ENCODE data around the gene SLC51B. TPM values are rescaled to one million over a fixed set of nuclear protein-coding genes. Genes with fewer than 3 reads are reported as not detected.
A peak's percentile ranks its signal among the peaks of the same experiment; 100 is the strongest.

Gene SLC51B
- total RNA-seq, 1 experiment from 2014 or later: not detected

DNA sequence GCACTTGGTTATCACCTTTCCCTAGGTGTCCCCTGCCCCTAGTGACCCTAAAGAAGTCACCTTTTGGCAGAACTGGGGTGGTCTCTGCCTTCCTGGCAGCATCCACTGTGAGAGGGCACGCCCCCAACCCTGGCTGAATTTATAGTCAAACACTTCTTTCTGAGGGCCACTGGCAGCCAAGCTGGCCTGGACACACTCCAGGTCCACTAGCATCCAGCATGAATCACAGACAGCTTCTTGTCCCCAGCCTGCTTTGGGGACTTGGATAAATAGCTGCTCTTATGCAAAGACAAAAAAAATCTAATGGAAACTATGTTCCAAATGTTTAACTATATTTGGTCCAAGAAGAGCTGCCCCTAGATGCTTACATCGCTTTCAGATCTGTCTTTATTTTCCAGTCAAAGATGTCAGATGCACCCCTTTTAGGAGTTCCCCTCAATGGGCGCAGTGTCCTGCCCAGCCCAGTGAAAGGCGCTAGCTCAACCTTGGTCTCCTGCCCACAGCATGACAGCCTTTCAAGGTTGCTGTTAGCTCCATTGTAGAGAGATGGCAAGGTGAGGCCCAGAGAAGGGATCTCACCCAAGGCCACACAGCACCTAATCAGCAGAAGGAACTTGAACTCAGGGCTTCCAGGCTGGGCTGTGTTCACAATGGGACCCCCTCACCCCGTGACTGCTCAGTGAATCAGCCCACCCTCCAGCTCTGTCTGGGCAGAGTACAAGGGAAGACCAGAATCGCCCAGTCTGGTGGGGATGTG, 15.6 kb downstream of the SLC51B start:
- Histone ChIP-seq H3K79me2 (ENCODE audit: insufficient read depth, low read length) (no peaks in the 10 kb centered on the region), H3K27me3 (ENCODE audit: insufficient read depth, low read length) (no peaks in the 10 kb centered on the region), H3K9me3 (ENCODE audit: control insufficient read depth in 1 of 2, insufficient read depth in 1 of 2, low read depth in 1 of 2, low read length in 2 of 2) (no peaks in the 10 kb centered on the region), H3K9ac (ENCODE audit: low read length) (no peak overlapping the region), H3K4me2 (ENCODE audit: low read length) (no peak overlapping the region), H3K27ac (ENCODE audit: low read depth, low read length) (no peak overlapping the region), H4K20me1 (ENCODE audit: insufficient read depth) (no peaks in the 10 kb centered on the region), H3K9me2 (ENCODE audit: insufficient read depth) (no peaks in the 10 kb centered on the region), H2AFZ (ENCODE audit: low read depth, low read length, poor library complexity, severe bottlenecking) (no peak overlapping the region), H3K36me3 (ENCODE audit: control insufficient read depth in 1 of 2, insufficient read depth in 2 of 2, low read length in 2 of 2) (no peaks in the 10 kb centered on the region), H3K4me3 (replicated peaks in 1 of 2; ENCODE audit: low read depth in 1 of 2, low read length in 2 of 2) (no peak overlapping the region), H3K4me1 (ENCODE audit: control insufficient read depth in 1 of 2, insufficient read depth in 2 of 2, low read length in 2 of 2) (peaks cover 17 to 25% of the 10 kb centered on the region in 2 experiments)
- ChIA-PET CTCF (interaction anchor here (1.5 kb wide), 1 partner anchor 27 kb away, joined by 3 read pairs; no protein-coding TSS in a partner anchor), RAD21 (ENCODE audit: low non-redundant PET in 1 of 2, low total read pairs in 2 of 2, uncharacterized antibody in 2 of 2, unreplicated experiment in 2 of 2) (interaction anchor here in 1 of 2 experiments (0.7 kb wide), 1 partner anchor 41 kb away, joined by 3 read pairs; no protein-coding TSS in a partner anchor), POLR2A (no interaction called here)
- BruUV-seq (replicated peaks): no TSS peak
- TF ChIP-seq, protein P1, sequence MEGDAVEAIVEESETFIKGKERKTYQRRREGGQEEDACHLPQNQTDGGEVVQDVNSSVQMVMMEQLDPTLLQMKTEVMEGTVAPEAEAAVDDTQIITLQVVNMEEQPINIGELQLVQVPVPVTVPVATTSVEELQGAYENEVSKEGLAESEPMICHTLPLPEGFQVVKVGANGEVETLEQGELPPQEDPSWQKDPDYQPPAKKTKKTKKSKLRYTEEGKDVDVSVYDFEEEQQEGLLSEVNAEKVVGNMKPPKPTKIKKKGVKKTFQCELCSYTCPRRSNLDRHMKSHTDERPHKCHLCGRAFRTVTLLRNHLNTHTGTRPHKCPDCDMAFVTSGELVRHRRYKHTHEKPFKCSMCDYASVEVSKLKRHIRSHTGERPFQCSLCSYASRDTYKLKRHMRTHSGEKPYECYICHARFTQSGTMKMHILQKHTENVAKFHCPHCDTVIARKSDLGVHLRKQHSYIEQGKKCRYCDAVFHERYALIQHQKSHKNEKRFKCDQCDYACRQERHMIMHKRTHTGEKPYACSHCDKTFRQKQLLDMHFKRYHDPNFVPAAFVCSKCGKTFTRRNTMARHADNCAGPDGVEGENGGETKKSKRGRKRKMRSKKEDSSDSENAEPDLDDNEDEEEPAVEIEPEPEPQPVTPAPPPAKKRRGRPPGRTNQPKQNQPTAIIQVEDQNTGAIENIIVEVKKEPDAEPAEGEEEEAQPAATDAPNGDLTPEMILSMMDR (IDR thresholded peaks at IDR 0.05 in 2 of 3, conservative IDR thresholded peaks at IDR 0.05 in 1 of 3; ENCODE audit: borderline replicate concordance in 1 of 3, insufficient read depth in 1 of 3, low read depth in 2 of 3, low read length in 2 of 3): 0 out of 6 replicates have a peak, but pooled peaks of 1 of the 3 experiments have one; percentile 9
- TF ChIP-seq CBX3 (IDR thresholded peaks at IDR 0.05; ENCODE audit: low read depth): no peak
- intact Hi-C loops (cut with micrococcal nuclease): no loop called here
- DNase-seq (ENCODE audit: low read depth, low spot score) (no peak), ATAC-seq (no peak)

DNA sequence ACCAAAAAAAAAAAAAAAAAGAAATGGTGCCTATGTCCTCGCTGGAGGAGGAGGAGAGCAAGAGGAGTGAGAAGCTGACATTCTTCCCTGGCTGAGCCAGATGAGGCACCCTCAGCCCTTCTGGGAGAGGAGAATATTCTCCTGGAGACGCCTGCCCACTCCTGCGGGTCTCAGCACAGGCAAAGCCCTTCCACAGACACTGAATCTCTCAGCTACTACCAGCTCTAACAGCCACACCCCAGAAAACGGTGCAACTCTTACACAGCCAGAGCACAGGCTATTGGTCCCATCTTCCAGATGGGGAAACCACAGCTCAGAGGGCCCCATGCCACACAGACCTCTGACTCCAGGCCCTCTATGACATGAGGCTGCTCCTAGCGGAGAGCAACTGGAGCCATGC, 16.9 kb downstream of the SLC51B start:
- no TSS peak for BruUV-seq (replicated peaks)
- H3K4me1 ChIP-seq (ENCODE audit: control insufficient read depth in 1 of 2, insufficient read depth in 2 of 2, low read length in 2 of 2): peaks cover 13 to 14% of the 10 kb centered on the region in 2 experiments
- CTCF ChIA-PET: interaction anchor here (1.5 kb wide), 1 partner anchor 8 kb away, joined by 3 read pairs; no protein-coding TSS in a partner anchor
- no peak overlapping the region for H3K4me3 ChIP-seq (replicated peaks in 1 of 2; ENCODE audit: low read depth in 1 of 2, low read length in 2 of 2)
- intact Hi-C loops (cut with micrococcal nuclease): no loop called here
- TF ChIP-seq TCF7L2 (IDR thresholded peaks at IDR 0.05; ENCODE audit: borderline replicate concordance, extremely low read depth, insufficient read depth, insufficient read length): no peak
- no peak for TF ChIP-seq POLR2A (IDR thresholded peaks at IDR 0.05; ENCODE audit: borderline replicate concordance, extremely low read depth, insufficient read depth, insufficient read length)
- TF ChIP-seq, protein P2, sequence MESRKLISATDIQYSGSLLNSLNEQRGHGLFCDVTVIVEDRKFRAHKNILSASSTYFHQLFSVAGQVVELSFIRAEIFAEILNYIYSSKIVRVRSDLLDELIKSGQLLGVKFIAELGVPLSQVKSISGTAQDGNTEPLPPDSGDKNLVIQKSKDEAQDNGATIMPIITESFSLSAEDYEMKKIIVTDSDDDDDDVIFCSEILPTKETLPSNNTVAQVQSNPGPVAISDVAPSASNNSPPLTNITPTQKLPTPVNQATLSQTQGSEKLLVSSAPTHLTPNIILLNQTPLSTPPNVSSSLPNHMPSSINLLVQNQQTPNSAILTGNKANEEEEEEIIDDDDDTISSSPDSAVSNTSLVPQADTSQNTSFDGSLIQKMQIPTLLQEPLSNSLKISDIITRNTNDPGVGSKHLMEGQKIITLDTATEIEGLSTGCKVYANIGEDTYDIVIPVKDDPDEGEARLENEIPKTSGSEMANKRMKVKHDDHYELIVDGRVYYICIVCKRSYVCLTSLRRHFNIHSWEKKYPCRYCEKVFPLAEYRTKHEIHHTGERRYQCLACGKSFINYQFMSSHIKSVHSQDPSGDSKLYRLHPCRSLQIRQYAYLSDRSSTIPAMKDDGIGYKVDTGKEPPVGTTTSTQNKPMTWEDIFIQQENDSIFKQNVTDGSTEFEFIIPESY (IDR thresholded peaks at IDR 0.05; ENCODE audit: extremely low read depth, insufficient replicate concordance, low read length): no peak
- TF ChIP-seq YY1 (IDR thresholded peaks at IDR 0.05; ENCODE audit: extremely low read depth, insufficient replicate concordance, low read depth, low read length): no peak
- no peak for TF ChIP-seq SRF (IDR thresholded peaks at IDR 0.05; ENCODE audit: low read depth)
- TF ChIP-seq RAD21 (IDR thresholded peaks at IDR 0.05; ENCODE audit: low read depth): no peak
- DNase-seq (ENCODE audit: low read depth, low spot score) (no peak), ATAC-seq (no peak)
- H3K4me2 ChIP-seq (ENCODE audit: low read length): no peak overlapping the region
- no peak overlapping the region for H3K9ac ChIP-seq (ENCODE audit: low read length)
- H2AFZ ChIP-seq (ENCODE audit: low read depth, low read length, poor library complexity, severe bottlenecking): no peak overlapping the region
- no peaks in the 10 kb centered on the region for H3K9me3 ChIP-seq (ENCODE audit: control insufficient read depth in 1 of 2, insufficient read depth in 1 of 2, low read depth in 1 of 2, low read length in 2 of 2)
- no peaks in the 10 kb centered on the region for H3K36me3 ChIP-seq (ENCODE audit: control insufficient read depth in 1 of 2, insufficient read depth in 2 of 2, low read length in 2 of 2)
- H4K20me1 ChIP-seq (ENCODE audit: insufficient read depth): no peaks in the 10 kb centered on the region
- POLR2A ChIA-PET: no interaction called here
- no peak overlapping the region for H3K27ac ChIP-seq (ENCODE audit: low read depth, low read length)
- H3K79me2 ChIP-seq (ENCODE audit: insufficient read depth, low read length): no peaks in the 10 kb centered on the region
- RAD21 ChIA-PET (ENCODE audit: low non-redundant PET in 1 of 2, low total read pairs in 2 of 2, uncharacterized antibody in 2 of 2, unreplicated experiment in 2 of 2): no interaction called here
- no peaks in the 10 kb centered on the region for H3K9me2 ChIP-seq (ENCODE audit: insufficient read depth)
- H3K27me3 ChIP-seq (ENCODE audit: insufficient read depth, low read length): no peaks in the 10 kb centered on the region

All from HCT116 (cell line).